Activated CD8-positive, alpha-beta T cell treated with anti-CD3 and anti-CD28 coated beads for 36 hours (primary cell): ENCODE measurements around the gene ZNF165. TPM values are rescaled to one million over a fixed set of nuclear protein-coding genes. Genes with fewer than 3 reads are reported as not detected.

Source experiments
- ATAC-seq: fragments of 200-7000 bp; cut with Tn5 transposase; one replicate; pipeline ENCODE4 v1.10.0; 2021; ENCODE audit warnings: mild to moderate bottlenecking, moderate library complexity
- CTCF ChIA-PET: fragments of 350-600 bp; sonication (Branson Sonifier 250); formaldehyde crosslinking; loops from one replicate; lab custom pipeline; 2021; ENCODE audit warnings: antibody characterized with exemption; lab: Charles Lee
- POLR2A ChIA-PET: fragments of 350-600 bp; sonication (Branson Sonifier 250); formaldehyde crosslinking; loops from one replicate; lab custom pipeline; 2021; ENCODE audit warnings: antibody characterized with exemption; lab: Charles Lee
- DNase-seq: peaks from one replicate; pipeline ENCODE4 v3.0.0-alpha.2; 2020
- H3K27ac Mint-ChIP-seq: one replicate; pipeline ENCODE4 v1.8.0; 2021; ENCODE audit warnings: mild to moderate bottlenecking, mixed read lengths
- H3K27me3 Mint-ChIP-seq: one replicate; pipeline ENCODE4 v1.8.0; 2021; ENCODE audit warnings: mixed read lengths
- H3K36me3 Mint-ChIP-seq: one replicate; pipeline ENCODE4 v1.8.0; 2021; ENCODE audit warnings: low read depth, mixed read lengths
- H3K4me1 Mint-ChIP-seq: one replicate; pipeline ENCODE4 v1.8.0; 2021; ENCODE audit warnings: low read depth, mixed read lengths
- H3K4me3 Mint-ChIP-seq: one replicate; pipeline ENCODE4 v1.8.0; 2021; ENCODE audit warnings: mild to moderate bottlenecking, moderate library complexity, mixed read lengths
- H3K9me3 Mint-ChIP-seq: one replicate; pipeline ENCODE4 v1.8.0; 2021; ENCODE audit warnings: mixed read lengths
- CTCF ChIP-seq: fragments of 200-600 bp; IDR thresholded peaks from one replicate; pipeline ENCODE4 v1.8.0; 2022; ENCODE audit warnings: antibody characterized with exemption, mild to moderate bottlenecking
- intact Hi-C: fragments of 100-400 bp; cut with micrococcal nuclease; formaldehyde crosslinking; loops from one replicate; pipeline ENCODE4 v1.10.0; 2022
- total RNA-seq, 2 experiments: library from RNA; stranded (reverse); gene quantifications; one replicate each; pipeline ENCODE4 v1.2.3, GENCODE V29; 2021

Gene ZNF165
- total RNA-seq, 2 experiments from 2014 or later, result 3.5 to 3.6 TPM

GRCh38 chr6:28125401-28125800, 45.0 kb downstream of the ZNF165 start:
- POLR2A ChIA-PET, result interaction anchor here (1.1 to 2.1 kb wide), 4 partner anchors 12 to 142 kb away, joined by 3 to 12 read pairs (median 4); partner anchors contain the start of genes ZKSCAN8 and ZSCAN26
- intact Hi-C loops, result loop anchor here (2.0 kb wide), 1 partner anchor 17 kb away; no protein-coding TSS in a partner anchor

GRCh38 chr6:28134015-28134414, 53.6 kb downstream of the ZNF165 start:
- Mint-ChIP-seq H3K4me3 (peak overlapping the region; percentile 7), H3K27ac (peak overlapping the region; percentile 73), H3K27me3 (no peaks in the 10 kb centered on the region), H3K36me3 (peaks cover 42% of the 10 kb centered on the region), H3K4me1 (peaks cover 55% of the 10 kb centered on the region), H3K9me3 (no peaks in the 10 kb centered on the region)
- TF ChIP-seq CTCF, result no peak
- intact Hi-C loops, result loop anchor here (2.0 to 10.0 kb wide), 2 partner anchors 121 to 223 kb away; partner anchors contain the start of genes NKAPL and ZKSCAN4
- POLR2A ChIA-PET, result no interaction called here
- DNase-seq (peak; percentile 42), ATAC-seq (no peak)
- CTCF ChIA-PET, result no interaction called here

More at GRCh38 chr6:28125401-28125800, 45.0 kb downstream of the ZNF165 start:
- Mint-ChIP-seq H3K27ac (peak overlapping the region; percentile 94), H3K4me1 (peaks cover 56% of the 10 kb centered on the region), H3K36me3 (peaks cover 45% of the 10 kb centered on the region), H3K9me3 (no peaks in the 10 kb centered on the region), H3K27me3 (no peaks in the 10 kb centered on the region), H3K4me3 (peak overlapping the region; percentile 97)
- ATAC-seq, result no peak
- no peak for DNase-seq
- TF ChIP-seq CTCF, result no peak
- CTCF ChIA-PET, result interaction anchor here (1.1 to 1.6 kb wide), 6 partner anchors 13 to 231 kb away, joined by 3 to 4 read pairs (median 3); partner anchors contain the start of genes ZKSCAN4 and ZKSCAN8

- ChIA-PET POLR2A (no interaction called here), CTCF (no interaction called here)
- H3K27ac Mint-ChIP-seq, result peak overlapping the region; percentile 73
- no peak for DNase-seq
- peaks cover 56% of the 10 kb centered on the region for H3K4me1 Mint-ChIP-seq
- ATAC-seq, result no peak
- H3K9me3 Mint-ChIP-seq, result no peaks in the 10 kb centered on the region
- peak overlapping the region; percentile 34 for H3K4me3 Mint-ChIP-seq
- H3K36me3 Mint-ChIP-seq, result peaks cover 35% of the 10 kb centered on the region
- H3K27me3 Mint-ChIP-seq, result no peaks in the 10 kb centered on the region
- intact Hi-C loops, result loop anchor here (2.0 to 10.0 kb wide), 2 partner anchors 120 to 222 kb away; partner anchors contain the start of genes NKAPL and ZKSCAN4
- TF ChIP-seq CTCF, result no peak
Measured at GRCh38 chr6:28134716-28135115, 54.3 kb downstream of the ZNF165 start.

- intact Hi-C loops, result loop anchor here (2.0 to 10.0 kb wide), 2 partner anchors 119 to 221 kb away; partner anchors contain the start of genes NKAPL and ZKSCAN4
- POLR2A ChIA-PET, result interaction anchor here (3.0 to 3.4 kb wide), 2 partner anchors 10 to 30 kb away, joined by 12 to 15 read pairs; partner anchors contain the start of gene ZSCAN16
- CTCF ChIA-PET, result no interaction called here
- peaks cover 31% of the 10 kb centered on the region for H3K36me3 Mint-ChIP-seq
- DNase-seq, result no peak
- no peak for ATAC-seq
- peak overlapping the region; percentile 98 for H3K27ac Mint-ChIP-seq
- H3K9me3 Mint-ChIP-seq, result no peaks in the 10 kb centered on the region
- no peak for TF ChIP-seq CTCF
- H3K27me3 Mint-ChIP-seq, result no peaks in the 10 kb centered on the region
- H3K4me1 Mint-ChIP-seq, result peaks cover 58% of the 10 kb centered on the region
- H3K4me3 Mint-ChIP-seq, result peak overlapping the region; percentile 87
Measured at GRCh38 chr6:28135393-28135792, 55.0 kb downstream of the ZNF165 start.
